Measurements from ENCODE around the gene STKLD1. TPM values are rescaled to one million over a fixed set of nuclear protein-coding genes. Genes with fewer than 3 reads are reported as not detected.
A peak's percentile ranks its signal among the peaks of the same experiment; 100 is the strongest.

The STKLD1 gene
- total and polyA plus RNA-seq, 3 experiments from 2014 or later = 0.24 to 0.91 (median 0.75) TPM

DNA sequence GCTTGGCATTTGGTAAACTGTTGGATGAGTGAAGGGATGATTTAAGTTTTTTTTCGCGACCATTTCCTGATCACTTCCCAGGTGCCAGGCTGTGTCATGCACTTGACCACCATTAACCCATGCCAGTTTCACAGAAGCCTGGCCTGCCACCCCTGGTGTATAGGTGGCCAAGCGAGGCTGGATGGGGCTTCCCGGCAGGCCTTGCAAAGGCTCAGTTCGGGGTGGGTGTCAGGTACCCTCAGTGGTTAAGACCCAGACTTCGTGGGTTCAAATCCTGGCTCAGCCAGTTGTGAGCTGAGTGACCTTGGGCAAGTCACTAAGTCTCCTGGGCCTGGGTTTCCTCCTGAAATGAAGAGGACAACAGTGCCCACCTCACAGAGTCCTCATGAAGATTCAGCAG, 30.6 kb upstream of the STKLD1 start:
- no peak for DNase-seq
- CTCF ChIA-PET = interaction anchor here (1.6 to 6.1 kb wide), 2 partner anchors 11 to 27 kb away, joined by 8 to 47 read pairs; partner anchors contain the start of genes SURF1 and SURF2
- H3K27me3 ChIP-seq (ENCODE audit: insufficient read depth, low read length, poor library complexity, severe bottlenecking) = no peaks in the 10 kb centered on the region
- Mint-ChIP-seq H3K27ac (peak overlapping the region in 1 of 8 donors; percentile 29), H3K9me3 (no peaks in the 10 kb centered on the region), H3K4me3 (peak overlapping the region in 4 of 7 donors; percentile 24 to 58 (median 45)), H3K27me3 (peaks cover 0 to 3% of the 10 kb centered on the region in 2 donors), H3K36me3 (peaks cover 3 to 84% (median 11%) of the 10 kb centered on the region in 3 donors), H3K4me1 (peaks cover 37 to 55% (median 40%) of the 10 kb centered on the region in 3 donors)
- no peaks in the 10 kb centered on the region for H3K9me3 ChIP-seq (ENCODE audit: low read length)
- H3K4me1 ChIP-seq (ENCODE audit: insufficient read depth, low read length) = peaks cover 32% of the 10 kb centered on the region
- POLR2A ChIA-PET = interaction anchor here (1.2 kb wide), 1 partner anchor 10 kb away, joined by 3 read pairs; no protein-coding TSS in a partner anchor
- H3K36me3 ChIP-seq (ENCODE audit: insufficient read depth, low read length) = peaks cover 37% of the 10 kb centered on the region
- H3K27ac ChIP-seq (ENCODE audit: low read depth, low read length) = no peak overlapping the region
- H3K4me3 ChIP-seq (ENCODE audit: low read length) = no peak overlapping the region

DNA sequence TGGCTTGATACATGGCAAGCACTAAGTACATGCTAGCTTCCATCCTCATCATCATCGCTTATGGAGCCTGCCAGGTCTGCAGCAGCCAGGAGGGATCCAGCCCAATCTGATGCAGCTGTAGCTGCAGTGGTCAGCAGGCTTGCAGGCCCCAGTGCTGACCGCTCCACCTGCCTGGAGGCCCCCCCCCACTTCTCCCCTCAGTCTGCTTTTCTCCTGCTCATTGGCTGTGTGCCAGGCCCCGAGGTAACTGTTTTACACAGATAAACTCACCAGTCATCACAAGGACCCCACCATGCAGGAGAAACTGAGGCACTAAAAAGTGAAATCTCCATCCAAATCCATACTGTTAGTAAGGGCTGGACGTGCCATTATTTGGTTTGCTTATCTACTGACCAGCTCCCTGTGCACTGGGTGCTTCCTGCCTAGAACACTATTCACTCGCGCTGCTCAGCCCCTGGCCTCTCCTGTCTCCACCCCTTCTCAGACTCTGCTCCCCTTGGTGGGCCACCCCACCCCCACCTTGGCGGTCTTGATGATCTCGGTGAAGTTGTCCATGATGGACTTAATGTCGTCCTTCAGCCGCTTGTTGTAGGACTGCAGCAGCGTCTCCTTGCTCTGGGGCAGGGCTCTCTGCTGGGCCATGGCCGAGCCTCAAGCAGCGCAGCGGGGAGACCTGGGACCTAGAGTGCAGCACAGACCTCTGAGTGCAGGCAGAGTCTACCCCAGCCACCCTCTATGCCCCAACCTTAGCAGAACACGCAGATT, 30.0 kb upstream of the STKLD1 start:
- DNase-seq = no peak
- Histone ChIP-seq H3K27me3 (ENCODE audit: insufficient read depth, low read length, poor library complexity, severe bottlenecking) (no peaks in the 10 kb centered on the region), H3K4me1 (ENCODE audit: insufficient read depth, low read length) (peaks cover 29% of the 10 kb centered on the region), H3K36me3 (ENCODE audit: insufficient read depth, low read length) (peaks cover 43% of the 10 kb centered on the region), H3K27ac (ENCODE audit: low read depth, low read length) (no peak overlapping the region), H3K4me3 (ENCODE audit: low read length) (peak overlapping the region; percentile 78), H3K9me3 (ENCODE audit: low read length) (no peaks in the 10 kb centered on the region)
- Mint-ChIP-seq H3K27ac (peak overlapping the region in 7 of 8 donors; percentile 34 to 92 (median 82)), H3K4me3 (peak overlapping the region; percentile 87 to 100 (median 99)), H3K9me3 (no peaks in the 10 kb centered on the region), H3K27me3 (peaks cover 0 to 3% of the 10 kb centered on the region in 2 donors), H3K4me1 (peaks cover 31 to 52% (median 34%) of the 10 kb centered on the region in 3 donors), H3K36me3 (peaks cover 3 to 84% (median 8%) of the 10 kb centered on the region in 3 donors)
- ChIA-PET POLR2A (interaction anchor here (1.2 kb wide), 1 partner anchor 9 kb away, joined by 3 read pairs; no protein-coding TSS in a partner anchor), CTCF (interaction anchor here (1.6 to 6.1 kb wide), 2 partner anchors 10 to 26 kb away, joined by 8 to 47 read pairs; partner anchors contain the start of genes SURF1 and SURF2)

DNA sequence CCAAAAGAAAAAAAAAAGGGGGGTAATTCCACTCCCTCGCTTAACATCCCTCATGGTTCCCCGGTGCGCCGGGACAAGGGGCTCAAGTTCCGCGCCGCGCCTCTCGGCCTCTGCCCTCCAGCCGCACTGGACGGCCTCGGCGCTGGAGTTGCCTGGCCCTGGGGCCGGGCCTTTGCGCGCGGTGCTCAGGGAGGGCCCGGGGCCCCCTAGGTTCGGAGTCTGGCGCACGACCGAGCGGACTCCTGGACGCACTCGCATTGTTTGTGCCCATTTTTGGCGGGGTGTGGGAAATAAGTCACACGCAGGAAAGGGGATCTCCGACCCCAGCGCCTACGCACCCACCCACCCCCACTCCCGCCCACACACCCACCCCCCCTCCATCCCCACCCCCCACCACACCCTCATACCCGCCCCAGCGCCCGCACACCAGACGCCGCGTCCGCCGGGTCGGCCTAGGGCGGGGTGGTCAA, 28.6 kb upstream of the STKLD1 start:
- Histone ChIP-seq H3K27me3 (ENCODE audit: insufficient read depth, low read length, poor library complexity, severe bottlenecking) (no peaks in the 10 kb centered on the region), H3K27ac (ENCODE audit: low read depth, low read length) (peak overlapping the region; percentile 92), H3K9me3 (ENCODE audit: low read length) (no peaks in the 10 kb centered on the region), H3K36me3 (ENCODE audit: insufficient read depth, low read length) (peaks cover 56% of the 10 kb centered on the region), H3K4me3 (ENCODE audit: low read length) (peak overlapping the region; percentile 99), H3K4me1 (ENCODE audit: insufficient read depth, low read length) (peaks cover 29% of the 10 kb centered on the region)
- DNase-seq = peak in 3 of 5 donors; percentile 35 to 72 (median 45)
- Mint-ChIP-seq H3K4me3 (peak overlapping the region; percentile 93 to 100 (median 99)), H3K4me1 (peaks cover 29 to 47% (median 34%) of the 10 kb centered on the region in 3 donors), H3K27ac (peak overlapping the region in 7 of 8 donors; percentile 85 to 99 (median 93)), H3K27me3 (peaks cover 0 to 3% of the 10 kb centered on the region in 2 donors), H3K9me3 (no peaks in the 10 kb centered on the region), H3K36me3 (peaks cover 7 to 86% (median 16%) of the 10 kb centered on the region in 3 donors)
- CTCF ChIA-PET = interaction anchor here (0.8 to 6.1 kb wide), 6 partner anchors 9 to 57 kb away, joined by 3 to 47 read pairs (median 4); partner anchors contain the start of genes SURF1 and SURF2
- POLR2A ChIA-PET = interaction anchor here (0.7 to 1.8 kb wide), 9 partner anchors 8 to 336 kb away, joined by 4 to 25 read pairs (median 7); partner anchors contain the start of genes STKLD1, SURF1 and SURF2

DNA sequence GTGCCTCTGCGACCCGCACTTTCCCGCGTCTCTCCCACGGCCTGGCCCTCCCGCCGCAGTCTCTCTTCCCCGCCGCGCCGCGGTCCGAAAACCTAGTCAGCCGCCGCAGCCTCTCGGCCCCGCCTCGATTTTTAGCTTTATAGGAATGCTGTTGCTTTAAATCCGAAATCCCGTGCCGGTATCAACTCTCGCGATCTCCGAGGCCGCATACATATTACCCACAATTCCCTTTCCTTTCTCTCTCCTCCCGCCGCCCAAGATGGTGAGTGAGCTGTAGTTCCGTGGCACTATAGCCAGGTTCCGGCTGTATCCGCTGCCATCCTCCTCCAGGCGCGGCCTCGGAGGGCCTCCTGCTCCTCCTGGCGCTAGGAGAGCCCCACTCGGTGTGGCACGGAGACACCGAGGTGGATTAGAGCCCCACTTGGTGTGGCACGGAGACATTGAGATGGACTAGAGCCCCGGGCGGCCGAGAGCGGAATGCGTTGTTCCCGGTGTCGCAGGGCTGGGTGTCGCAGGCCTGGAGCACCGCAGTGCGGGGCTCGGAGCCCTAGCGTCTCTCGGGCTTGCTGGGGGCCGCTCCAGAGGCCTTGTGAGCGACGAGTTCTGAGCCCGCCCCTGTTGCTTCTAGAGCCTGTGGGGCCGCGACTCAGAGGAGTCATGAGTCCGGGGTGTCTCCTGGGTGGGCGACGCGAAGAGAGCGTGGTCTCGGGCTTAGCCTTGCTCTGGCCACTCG, 28.0 kb upstream of the STKLD1 start, which contains the start of the genes MED22 and RPL7A:
MED22 (minus strand) TSS at position 147 of the 733 bp plus-strand sequence. CDS start 1,469 bp downstream, outside the sequence.
RPL7A (plus strand) TSS at position 234 of the 733 bp plus-strand sequence; CDS start at position 260, 26 bp downstream.
- H3K36me3 Mint-ChIP-seq = peaks cover 7 to 86% (median 17%) of the 10 kb centered on the region in 3 donors
- ChIA-PET POLR2A (interaction anchor here (0.6 to 1.8 kb wide), 10 partner anchors 8 to 336 kb away, joined by 3 to 25 read pairs (median 6); partner anchors contain the start of genes REXO4, STKLD1, SURF1 and SURF2), CTCF (interaction anchor here (0.8 to 6.1 kb wide), 4 partner anchors 8 to 56 kb away, joined by 3 to 47 read pairs (median 4); partner anchors contain the start of genes SURF1 and SURF2)
- no peaks in the 10 kb centered on the region for H3K9me3 ChIP-seq (ENCODE audit: low read length)
- H3K36me3 ChIP-seq (ENCODE audit: insufficient read depth, low read length) = peaks cover 56% of the 10 kb centered on the region
- no peaks in the 10 kb centered on the region for H3K9me3 Mint-ChIP-seq
- H3K4me1 Mint-ChIP-seq = peaks cover 29 to 47% (median 38%) of the 10 kb centered on the region in 3 donors
- peaks cover 29% of the 10 kb centered on the region for H3K4me1 ChIP-seq (ENCODE audit: insufficient read depth, low read length)
- H3K4me3 ChIP-seq (ENCODE audit: low read length) = peak within 1 kb of the TSS; percentile 99
- peak within 1 kb of the TSS; percentile 89 to 99 (median 98) for H3K27ac Mint-ChIP-seq
- H3K27ac ChIP-seq (ENCODE audit: low read depth, low read length) = peak within 1 kb of the TSS; percentile 92
- peak within 1 kb of the TSS; percentile 93 to 100 (median 99) for H3K4me3 Mint-ChIP-seq
- peaks cover 0 to 3% of the 10 kb centered on the region in 2 donors for H3K27me3 Mint-ChIP-seq
- DNase-seq = peak; percentile 80 to 95 (median 90)
- no peaks in the 10 kb centered on the region for H3K27me3 ChIP-seq (ENCODE audit: insufficient read depth, low read length, poor library complexity, severe bottlenecking)

DNA sequence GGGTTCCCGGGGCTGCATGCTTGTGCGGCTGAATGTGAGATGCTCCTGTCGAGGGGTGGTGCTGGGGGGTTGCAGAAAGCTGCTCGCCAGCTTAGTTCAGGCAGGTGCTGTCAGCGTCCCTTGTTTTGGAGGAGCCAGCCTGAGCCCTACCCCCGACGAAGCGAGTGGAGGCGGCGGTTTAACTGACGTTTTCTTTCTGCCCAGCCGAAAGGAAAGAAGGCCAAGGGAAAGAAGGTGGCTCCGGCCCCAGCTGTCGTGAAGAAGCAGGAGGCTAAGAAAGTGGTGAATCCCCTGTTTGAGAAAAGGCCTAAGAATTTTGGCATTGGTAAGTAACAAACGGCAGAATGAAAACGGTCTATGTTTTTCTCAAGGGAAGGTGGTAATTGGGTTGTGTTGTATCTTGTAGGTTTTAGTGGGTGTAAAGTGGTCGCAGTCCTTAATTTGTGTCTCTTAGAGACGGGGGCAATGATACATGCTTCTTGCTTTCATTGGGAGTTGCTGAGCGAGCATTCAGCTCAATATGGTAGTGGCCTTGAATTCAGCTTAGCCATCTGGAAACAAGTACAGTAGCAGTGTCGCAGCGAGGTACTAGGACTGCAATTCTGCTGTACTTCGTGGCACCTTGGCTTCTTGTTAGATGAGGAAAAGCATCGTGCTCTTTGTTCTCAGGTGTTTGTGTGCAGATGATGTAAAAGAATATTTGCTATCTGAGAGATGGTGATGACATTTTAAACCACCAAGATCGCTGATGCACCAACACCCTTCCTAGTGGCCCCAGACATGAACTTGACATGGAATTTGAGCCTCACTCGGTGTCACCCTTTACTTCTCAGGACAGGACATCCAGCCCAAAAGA, 27.2 kb upstream of the STKLD1 start:
- H3K4me1 ChIP-seq (ENCODE audit: insufficient read depth, low read length) = peaks cover 29% of the 10 kb centered on the region
- peaks cover 51% of the 10 kb centered on the region for H3K36me3 ChIP-seq (ENCODE audit: insufficient read depth, low read length)
- no peaks in the 10 kb centered on the region for H3K9me3 ChIP-seq (ENCODE audit: low read length)
- H3K27ac ChIP-seq (ENCODE audit: low read depth, low read length) = peak overlapping the region; percentile 92
- peaks cover 7 to 85% (median 19%) of the 10 kb centered on the region in 3 donors for H3K36me3 Mint-ChIP-seq
- H3K4me1 Mint-ChIP-seq = peaks cover 29 to 47% (median 40%) of the 10 kb centered on the region in 3 donors
- no peaks in the 10 kb centered on the region for H3K9me3 Mint-ChIP-seq
- peak overlapping the region; percentile 89 to 99 (median 98) for H3K27ac Mint-ChIP-seq
- H3K4me3 ChIP-seq (ENCODE audit: low read length) = peak overlapping the region; percentile 99
- H3K4me3 Mint-ChIP-seq = peak overlapping the region; percentile 93 to 100 (median 99)
- ChIA-PET CTCF (interaction anchor here (0.7 to 6.1 kb wide), 5 partner anchors 8 to 205 kb away, joined by 3 to 47 read pairs (median 3); partner anchors contain the start of genes SURF1 and SURF2), POLR2A (interaction anchor here (1.1 to 1.8 kb wide), 7 partner anchors 8 to 335 kb away, joined by 4 to 25 read pairs (median 7); partner anchors contain the start of genes STKLD1, SURF1 and SURF2)
- no peaks in the 10 kb centered on the region for H3K27me3 ChIP-seq (ENCODE audit: insufficient read depth, low read length, poor library complexity, severe bottlenecking)
- H3K27me3 Mint-ChIP-seq = peaks cover 0 to 3% of the 10 kb centered on the region in 2 donors
- no peak for DNase-seq

DNA sequence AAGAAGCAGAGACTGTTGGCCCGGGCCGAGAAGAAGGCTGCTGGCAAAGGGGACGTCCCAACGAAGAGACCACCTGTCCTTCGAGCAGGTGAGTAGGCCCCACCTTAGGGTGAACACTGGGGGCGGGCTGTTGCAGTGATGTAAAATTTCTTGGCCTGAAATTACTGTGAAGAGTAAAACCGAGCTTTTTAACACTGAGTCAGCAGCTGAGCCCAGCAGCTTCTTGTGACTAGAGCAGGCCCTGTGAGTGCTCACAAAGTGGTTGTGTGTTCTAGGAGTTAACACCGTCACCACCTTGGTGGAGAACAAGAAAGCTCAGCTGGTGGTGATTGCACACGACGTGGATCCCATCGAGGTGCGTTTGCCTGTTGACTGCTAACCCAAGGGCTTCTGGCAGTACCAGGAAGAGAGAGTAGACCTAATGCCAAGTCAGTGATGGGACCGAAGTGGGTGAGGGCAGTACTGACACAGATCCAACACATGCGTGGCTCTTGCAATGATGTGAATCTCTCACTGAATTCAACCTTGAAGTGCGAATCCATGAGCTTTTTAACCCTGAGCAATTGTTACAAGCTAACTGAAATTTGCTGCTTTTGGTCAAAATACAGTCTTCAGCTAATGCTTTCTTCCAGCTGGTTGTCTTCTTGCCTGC, 26.1 kb upstream of the STKLD1 start:
- H3K27me3 ChIP-seq (ENCODE audit: insufficient read depth, low read length, poor library complexity, severe bottlenecking) = no peaks in the 10 kb centered on the region
- peaks cover 46% of the 10 kb centered on the region for H3K36me3 ChIP-seq (ENCODE audit: insufficient read depth, low read length)
- no peak for DNase-seq
- H3K4me3 Mint-ChIP-seq = peak overlapping the region in 6 of 7 donors; percentile 11 to 93 (median 45)
- peaks cover 29 to 54% (median 44%) of the 10 kb centered on the region in 3 donors for H3K4me1 Mint-ChIP-seq
- ChIA-PET POLR2A (interaction anchor here (0.6 to 1.1 kb wide), 2 partner anchors 21 to 51 kb away, joined by 3 to 8 read pairs; no protein-coding TSS in a partner anchor), CTCF (interaction anchor here (0.7 to 6.1 kb wide), 3 partner anchors 22 to 55 kb away, joined by 3 to 47 read pairs (median 4); no protein-coding TSS in a partner anchor)
- peaks cover 37% of the 10 kb centered on the region for H3K4me1 ChIP-seq (ENCODE audit: insufficient read depth, low read length)
- no peaks in the 10 kb centered on the region for H3K9me3 Mint-ChIP-seq
- no peak overlapping the region for H3K4me3 ChIP-seq (ENCODE audit: low read length)
- H3K36me3 Mint-ChIP-seq = peaks cover 7 to 77% (median 19%) of the 10 kb centered on the region in 3 donors
- peak overlapping the region in 7 of 8 donors; percentile 9 to 99 (median 93) for H3K27ac Mint-ChIP-seq
- H3K27me3 Mint-ChIP-seq = peaks cover 0 to 3% of the 10 kb centered on the region in 2 donors
- H3K9me3 ChIP-seq (ENCODE audit: low read length) = no peaks in the 10 kb centered on the region
- no peak overlapping the region for H3K27ac ChIP-seq (ENCODE audit: low read depth, low read length)

Data from CD8-positive, alpha-beta memory T cell (primary cell).